H1 (cell line): ENCODE measurements around the gene HOXA10. TPM values are rescaled to one million over a fixed set of nuclear protein-coding genes. Genes with fewer than 3 reads are reported as not detected.
A peak's percentile ranks its signal among the peaks of the same experiment; 100 is the strongest.

ENCODE experiments used
- CTCF ChIA-PET: fragments of 300-600 bp; sonication (Branson Sonifier 250); formaldehyde crosslinking; loops from one replicate; lab custom pipeline; 2021; ENCODE audit not compliant: partially characterized antibody; lab: Charles Lee
- POLR2A ChIA-PET: fragments of 300-600 bp; sonication (Branson Sonifier 250); formaldehyde crosslinking; loops from one replicate; lab custom pipeline; 2021; ENCODE audit warnings: inconsistent platforms; ENCODE audit not compliant: partially characterized antibody; lab: Charles Lee
- DNase-seq, 2 experiments: peaks; one replicate each; pipeline versions ENCODE4 v3.0.0 to v3.0.0-alpha.2; 2010 to 2022; ENCODE audit warnings: low spot score in 2 of 2, low read depth in 1 of 2, mixed read lengths in 1 of 2
- FAIRE-seq: peaks from 2 replicates; lab custom pipeline; 2011; peaks lifted over from hg19 to GRCh38; lab: Jason Lieb, UNC
- H2AFZ ChIP-seq: 2 replicates; pipeline ENCODE4 v1.8.1; 2012; ENCODE audit warnings: low read length, inconsistent platforms
- H2AK5ac ChIP-seq: 2 replicates; pipeline ENCODE4 v1.6.1; 2013; ENCODE audit warnings: low read depth, low read length
- H2BK120ac ChIP-seq: replicated peaks from 2 replicates; pipeline ENCODE3; 2013; ENCODE audit warnings: low read depth, low read length, inconsistent platforms
- H2BK12ac ChIP-seq: 2 replicates; pipeline ENCODE4 v1.6.1; 2013; ENCODE audit warnings: low read depth, low read length
- H2BK15ac ChIP-seq: 2 replicates; pipeline ENCODE4 v1.6.1; 2013; ENCODE audit warnings: low read length
- H2BK20ac ChIP-seq: 2 replicates; pipeline ENCODE4 v1.6.1; 2013; ENCODE audit warnings: low read length
- H2BK5ac ChIP-seq: 2 replicates; pipeline ENCODE4 v1.6.1; 2013; ENCODE audit warnings: low read depth, low read length
- H3K14ac ChIP-seq: 2 replicates; pipeline ENCODE4 v1.6.1; 2013; ENCODE audit warnings: inconsistent platforms; ENCODE audit not compliant: insufficient read length
- H3K18ac ChIP-seq: 2 replicates; pipeline ENCODE4 v1.6.1; 2013; ENCODE audit warnings: low read length; ENCODE audit errors: extremely low read depth
- H3K23ac ChIP-seq: 2 replicates; pipeline ENCODE4 v1.6.1; 2013; ENCODE audit warnings: inconsistent platforms; ENCODE audit not compliant: insufficient read length
- H3K23me2 ChIP-seq: 2 replicates; pipeline ENCODE4 v1.6.1; 2013; ENCODE audit warnings: low read depth, low read length
- H3K27ac ChIP-seq: 2 replicates; pipeline ENCODE4 v1.6.1; 2011; ENCODE audit warnings: low read depth, low read length, inconsistent platforms
- H3K27me3 ChIP-seq, 4 experiments: replicated peaks in 1 of 4; 1 replicate in 1 of 4; 2 replicates in 3 of 4; pipeline versions ENCODE4 v1.6.1 to v1.8.1; 2011 to 2013; ENCODE audit warnings: low read length in 3 of 4, mild to moderate bottlenecking in 3 of 4, inconsistent platforms in 2 of 4, mixed read lengths in 2 of 4, moderate library complexity in 1 of 4; ENCODE audit not compliant: control insufficient read depth in 3 of 4, insufficient read depth in 3 of 4; ENCODE audit errors: extremely low read depth in 1 of 4
- H3K36me3 ChIP-seq, 4 experiments: 2 replicates each; pipeline versions ENCODE4 v1.6.1 to v1.8.1; 2011 to 2013; ENCODE audit warnings: mild to moderate bottlenecking in 4 of 4, low read length in 3 of 4, moderate library complexity in 2 of 4, control low read depth in 1 of 4, inconsistent platforms in 1 of 4; ENCODE audit not compliant: insufficient read depth in 4 of 4, control insufficient read depth in 2 of 4
- H3K4ac ChIP-seq: replicated peaks from 2 replicates; pipeline ENCODE3; 2013; ENCODE audit warnings: low read length, low read depth, mixed read lengths, inconsistent platforms; ENCODE audit not compliant: insufficient read length
- H3K4me1 ChIP-seq, 4 experiments: replicated peaks in 1 of 4; 1 replicate in 1 of 4; 2 replicates in 3 of 4; pipeline versions ENCODE4 v1.6.1 to v1.8.1; 2011 to 2013; ENCODE audit warnings: low read length in 3 of 4, inconsistent platforms in 2 of 4, mixed read lengths in 1 of 4; ENCODE audit not compliant: insufficient read depth in 4 of 4, control insufficient read depth in 3 of 4
- H3K4me2 ChIP-seq, 2 experiments: 2 replicates each; pipeline versions ENCODE4 v1.6.1 to v1.8.1; 2011 to 2013; ENCODE audit warnings: low read depth in 2 of 2, low read length in 2 of 2, control low read depth in 1 of 2, inconsistent platforms in 1 of 2, mild to moderate bottlenecking in 1 of 2; ENCODE audit not compliant: insufficient read depth in 1 of 2
- H3K4me3 ChIP-seq, 4 experiments: fragments of 200-600, 300-600 bp in 1 of 4; sonication (generic), shearing (Covaris generic), sonication (Bioruptor Twin) in 1 of 4; 2 replicates each; pipeline versions ENCODE4 v1.5.1 to v1.8.1; 2011 to 2016; ENCODE audit warnings: low read length in 4 of 4, low read depth in 3 of 4, control low read depth in 2 of 4, inconsistent platforms in 2 of 4, mild to moderate bottlenecking in 2 of 4, mixed read lengths in 1 of 4, moderate library complexity in 1 of 4; ENCODE audit not compliant: insufficient read depth in 2 of 4; ENCODE audit errors: extremely low read depth in 1 of 4
- H3K56ac ChIP-seq: replicated peaks from 2 replicates; pipeline ENCODE3; 2013; ENCODE audit warnings: low read depth, mild to moderate bottlenecking, mixed read lengths, low read length, inconsistent platforms; ENCODE audit not compliant: insufficient read length
- H3K79me1 ChIP-seq: 2 replicates; pipeline ENCODE4 v1.6.1; 2013; ENCODE audit warnings: low read depth, low read length, control low read depth
- H3K79me2 ChIP-seq, 2 experiments: 2 replicates each; pipeline versions ENCODE4 v1.6.1 to v1.8.1; 2012 to 2013; ENCODE audit warnings: low read length in 2 of 2, mild to moderate bottlenecking in 2 of 2, inconsistent platforms in 1 of 2; ENCODE audit not compliant: insufficient read depth in 2 of 2, control insufficient read depth in 1 of 2
- H3K9ac ChIP-seq, 4 experiments: replicated peaks in 1 of 4; 1 replicate in 1 of 4; 2 replicates in 3 of 4; pipeline versions ENCODE4 v1.6.1 to v1.8.1; 2011 to 2013; ENCODE audit warnings: low read depth in 3 of 4, low read length in 3 of 4, control low read depth in 2 of 4, mild to moderate bottlenecking in 2 of 4, moderate library complexity in 2 of 4, inconsistent platforms in 1 of 4; ENCODE audit errors: extremely low read depth in 1 of 4
- H3K9me3 ChIP-seq, 2 experiments: 2 replicates each; pipeline versions ENCODE4 v1.6.1 to v1.8.1; 2012 to 2013; ENCODE audit warnings: mild to moderate bottlenecking in 2 of 2, moderate library complexity in 2 of 2, control low read depth in 1 of 2, inconsistent platforms in 1 of 2, low read depth in 1 of 2, low read length in 1 of 2, mixed read lengths in 1 of 2; ENCODE audit not compliant: insufficient read depth in 2 of 2
- H4K20me1 ChIP-seq, 2 experiments: replicated peaks in 1 of 2; 2 replicates each; pipeline versions ENCODE3 to v1.8.1; 2011 to 2013; ENCODE audit warnings: inconsistent platforms in 2 of 2, low read length in 2 of 2, mild to moderate bottlenecking in 1 of 2; ENCODE audit not compliant: insufficient read depth in 2 of 2, control insufficient read depth in 1 of 2
- H4K5ac ChIP-seq: 2 replicates; pipeline ENCODE4 v1.6.1; 2013; ENCODE audit warnings: low read length, low read depth, mixed read lengths, inconsistent platforms; ENCODE audit not compliant: insufficient read length
- H4K8ac ChIP-seq: 2 replicates; pipeline ENCODE4 v1.8.0; 2013; ENCODE audit warnings: mild to moderate bottlenecking, moderate library complexity, low read length, inconsistent platforms; ENCODE audit not compliant: insufficient read depth; ENCODE audit errors: extremely low read depth
- H4K91ac ChIP-seq: replicated peaks from 2 replicates; pipeline ENCODE3; 2013; ENCODE audit warnings: low read length, mixed read lengths, inconsistent platforms; ENCODE audit not compliant: insufficient read length
- CBX5 ChIP-seq: fragments of 300-800, 300-1000 bp; sonication (generic); IDR thresholded peaks from 2 replicates; pipeline ENCODE4 v1.7.1; 2016; ENCODE audit warnings: antibody characterized with exemption, low read length, low read depth
- CREB1 ChIP-seq: IDR thresholded peaks from 2 replicates; pipeline ENCODE4 v1.6.1; 2012; ENCODE audit warnings: inconsistent platforms
- E2F6 ChIP-seq: IDR thresholded peaks from 2 replicates; pipeline ENCODE4 v1.6.1; 2012; ENCODE audit warnings: inconsistent platforms
- EZH2 ChIP-seq: fragments of 200-600 bp; sonication (generic); IDR thresholded peaks from 2 replicates; pipeline ENCODE4 v1.7.1; 2012; ENCODE audit warnings: low read depth, mild to moderate bottlenecking, moderate library complexity, low read length, inconsistent platforms; ENCODE audit not compliant: severe bottlenecking
- RNF2 ChIP-seq: fragments of 200-900, 300-1000 bp; sonication (generic); IDR thresholded peaks from 2 replicates; pipeline ENCODE4 v1.7.1; 2016; ENCODE audit warnings: borderline replicate concordance, low read depth, mild to moderate bottlenecking, antibody characterized with exemption, low read length; ENCODE audit not compliant: poor library complexity, severe bottlenecking; ENCODE audit errors: missing control alignments
- SUZ12 ChIP-seq: fragments of 200-600 bp; sonication (generic); IDR thresholded peaks from 2 replicates; pipeline ENCODE4 v1.6.1; 2012; ENCODE audit warnings: mild to moderate bottlenecking, inconsistent platforms, low read length, moderate library complexity, mixed read lengths
- WGBS, 2 experiments: shearing (Covaris generic) in 1 of 2; methylation state at CpG; one replicate each; pipeline versions ENCODE4 v1.1.6 to v1.1.7; 2013 to 2015; ENCODE audit warnings: low lambda C conversion rate in 2 of 2, mixed read lengths in 2 of 2, inconsistent platforms in 1 of 2, low coverage in 1 of 2, missing lambda C conversion rate in 1 of 2; ENCODE audit not compliant: insufficient replicate concordance in 2 of 2, insufficient coverage in 1 of 2, insufficient read length in 1 of 2; ENCODE audit errors: extremely low coverage in 1 of 2, missing lambda C conversion rate in 1 of 2; 5-methylcytosine and 5-hydroxymethylcytosine counted together
- polyA plus RNA-seq, 7 experiments: library from polyadenylated mRNA; depleted of rRNA in 3 of 7; stranded (reverse) in 5 of 7; unstranded in 2 of 7; fragments of >200 nt in 5 of 7; fragments of 200-250 nt in 2 of 7; gene quantifications; 1 replicate in 5 of 7; 2 replicates in 1 of 7; 4 replicates in 1 of 7; pipeline versions ENCODE4 v1.2.1 to v1.2.3, GENCODE V29; 2011 to 2013; ENCODE audit warnings: missing spikeins in 2 of 7, mixed read lengths in 2 of 7
- total RNA-seq: library from RNA; stranded (reverse); fragmentation: NEBNext Ultra II Directional; extraction: Animal tissue kit (Norgen Biotek cat#: 25700); gene quantifications from 2 replicates; pipeline ENCODE4 v1.2.1, GENCODE V29; 2021
- TF ChIP-seq, protein P1 (sequence below): IDR thresholded peaks from 2 replicates; pipeline ENCODE4 v1.6.1; 2012; ENCODE audit warnings: inconsistent platforms

HOXA10 gene
- total and polyA plus RNA-seq, 2 of the 8 experiments (the other 6 are each of a cell fraction or from before 2014, with no cell fraction given), result not detected

GRCh38 chr7:27155816-27156507 is 18.2 kb downstream of the HOXA10 start:
- peaks cover 0 to 2% (median 0%) of the 10 kb centered on the region in 4 experiments; a peak in 3 of 7 replicates for H3K4me1 ChIP-seq
- H3K79me2 ChIP-seq, result no peaks in the 10 kb centered on the region
- no peak overlapping the region for H3K27ac ChIP-seq
- H2BK5ac ChIP-seq, result no peak overlapping the region
- H3K4me2 ChIP-seq, result peak overlapping the region; percentile 40 to 59
- peak; percentile 22; the same call in 1 of the 2 replicates for TF ChIP-seq E2F6
- TF ChIP-seq SUZ12, result peak; percentile 78
- no peak for TF ChIP-seq CREB1
- peak; percentile 95 for TF ChIP-seq RNF2
- no peak for TF ChIP-seq CBX5
- TF ChIP-seq EZH2, result peak; percentile 82
- TF ChIP-seq, protein P1, sequence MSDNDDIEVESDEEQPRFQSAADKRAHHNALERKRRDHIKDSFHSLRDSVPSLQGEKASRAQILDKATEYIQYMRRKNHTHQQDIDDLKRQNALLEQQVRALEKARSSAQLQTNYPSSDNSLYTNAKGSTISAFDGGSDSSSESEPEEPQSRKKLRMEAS, result peak; percentile 60
- H2BK120ac ChIP-seq, result no peak overlapping the region
- H2BK20ac ChIP-seq, result no peak overlapping the region
- DNase-seq (peak in 1 of 2 experiments; percentile 68), FAIRE-seq (no peak)
- H3K36me3 ChIP-seq, result peaks cover 0 to 24% (median 0%) of the 10 kb centered on the region in 4 experiments; a peak in 1 of 8 replicates
- no peak overlapping the region for H4K91ac ChIP-seq
- no peak overlapping the region for H2BK15ac ChIP-seq
- H4K8ac ChIP-seq, result 0 out of 2 replicates have a peak overlapping the region, but pooled peaks have one; percentile 45
- H3K18ac ChIP-seq, result no peak overlapping the region
- no peak overlapping the region for H2AK5ac ChIP-seq
- H2AFZ ChIP-seq, result no peak overlapping the region
- peaks cover 29 to 52% of the 10 kb centered on the region in 2 experiments for H4K20me1 ChIP-seq
- H3K9ac ChIP-seq, result no peak overlapping the region
- H3K14ac ChIP-seq, result no peak overlapping the region
- H3K23me2 ChIP-seq, result peaks cover 2% of the 10 kb centered on the region; the same call in 1 of the 2 replicates
- H3K23ac ChIP-seq, result no peak overlapping the region
- ChIA-PET POLR2A (no interaction called here), CTCF (interaction anchor here (0.7 to 4.2 kb wide), 12 partner anchors 8 to 473 kb away, joined by 3 to 33 read pairs (median 5); partner anchors contain the start of gene HOXA5)
- peaks cover 0 to 10% of the 10 kb centered on the region in 2 experiments; a peak in 1 of 4 replicates for H3K9me3 ChIP-seq
- WGBS, 2 experiments, result 12% methylated on average over 52 of the region's 63 CpGs; no CpG with 5 or more reads in 1 of the 2 experiments
- H3K4ac ChIP-seq, result no peak overlapping the region
- H2BK12ac ChIP-seq, result no peak overlapping the region
- H3K79me1 ChIP-seq, result no peaks in the 10 kb centered on the region
- peaks cover 99 to 100% (median 99%) of the 10 kb centered on the region in 4 experiments for H3K27me3 ChIP-seq
- H3K4me3 ChIP-seq, result peak overlapping the region; percentile 11 to 54 (median 26); a peak in 5 of 8 replicates
- H3K56ac ChIP-seq, result no peak overlapping the region
- H4K5ac ChIP-seq, result no peak overlapping the region
